Endothelial cell (in vitro differentiated cells): ENCODE data around the gene STN1. TPM values are rescaled to one million over a fixed set of nuclear protein-coding genes. Genes with fewer than 3 reads are reported as not detected.

Experiments
- DNase-seq: peaks from one replicate; pipeline ENCODE4 v3.0.0; 2021; ENCODE audit warnings: low spot score
- H3K27ac Mint-ChIP-seq: one replicate; pipeline ENCODE4 v1.8.0; 2021; ENCODE audit warnings: mixed read lengths, inconsistent platforms; ENCODE audit not compliant: unreplicated experiment
- H3K27me3 Mint-ChIP-seq: one replicate; pipeline ENCODE4 v1.8.0; 2021; ENCODE audit warnings: mild to moderate bottlenecking, moderate library complexity, mixed read lengths, inconsistent platforms; ENCODE audit not compliant: unreplicated experiment
- H3K36me3 Mint-ChIP-seq: one replicate; pipeline ENCODE4 v1.8.0; 2021; ENCODE audit warnings: mild to moderate bottlenecking, low read depth, mixed read lengths, inconsistent platforms; ENCODE audit not compliant: unreplicated experiment
- H3K4me1 Mint-ChIP-seq: one replicate; pipeline ENCODE4 v1.8.0; 2021; ENCODE audit warnings: mild to moderate bottlenecking, mixed read lengths, inconsistent platforms; ENCODE audit not compliant: unreplicated experiment
- H3K4me3 Mint-ChIP-seq: one replicate; pipeline ENCODE4 v1.8.0; 2021; ENCODE audit warnings: mild to moderate bottlenecking, mixed read lengths, inconsistent platforms; ENCODE audit not compliant: unreplicated experiment
- H3K9me3 Mint-ChIP-seq: one replicate; pipeline ENCODE4 v1.8.0; 2021; ENCODE audit warnings: mixed read lengths, inconsistent platforms; ENCODE audit not compliant: unreplicated experiment
- total RNA-seq: library from RNA; stranded (reverse); fragmentation: NEBNext Ultra II Directional; extraction: Animal tissue kit (Norgen Biotek cat#: 25700); gene quantifications from one replicate; pipeline ENCODE4 v1.2.1, GENCODE V29; 2021; ENCODE audit not compliant: unreplicated experiment
- TF ChIP-seq, protein P1 (sequence below): fragments of 200-600 bp; sonication (generic); IDR thresholded peaks from one replicate; pipeline ENCODE4 v1.5.0; 2021; ENCODE audit warnings: antibody characterized with exemption; ENCODE audit not compliant: unreplicated experiment

The STN1 gene
- total RNA-seq, 1 donor from 2014 or later = 11.5 TPM

DNA sequence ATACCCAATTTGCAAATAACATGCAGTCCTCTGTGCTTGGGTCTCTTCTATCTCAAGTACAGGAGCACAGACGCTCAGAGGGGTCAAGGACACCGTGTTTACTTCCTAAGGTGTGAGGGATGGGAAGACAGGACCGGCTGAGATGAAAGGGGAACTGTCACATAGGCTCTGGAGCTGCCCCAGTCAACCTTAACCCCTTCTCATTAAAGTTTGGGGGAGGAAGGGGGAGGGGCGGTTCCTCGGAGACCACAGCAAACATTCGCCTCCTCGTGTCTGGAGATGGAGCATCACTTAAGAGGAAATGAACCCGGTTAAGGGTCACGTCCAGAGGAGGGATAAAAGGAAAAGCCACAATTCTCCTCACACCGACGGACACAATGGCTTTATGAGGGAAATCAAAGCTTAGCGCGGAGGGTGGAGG lies 63.7 kb downstream of the STN1 start:
- Mint-ChIP-seq H3K27me3 (peaks cover 16% of the 10 kb centered on the region), H3K27ac (peak overlapping the region; percentile 81), H3K4me3 (peak overlapping the region; percentile 98), H3K9me3 (no peaks in the 10 kb centered on the region), H3K4me1 (peaks cover 61% of the 10 kb centered on the region), H3K36me3 (peaks cover 14% of the 10 kb centered on the region)
- TF ChIP-seq, protein P1, sequence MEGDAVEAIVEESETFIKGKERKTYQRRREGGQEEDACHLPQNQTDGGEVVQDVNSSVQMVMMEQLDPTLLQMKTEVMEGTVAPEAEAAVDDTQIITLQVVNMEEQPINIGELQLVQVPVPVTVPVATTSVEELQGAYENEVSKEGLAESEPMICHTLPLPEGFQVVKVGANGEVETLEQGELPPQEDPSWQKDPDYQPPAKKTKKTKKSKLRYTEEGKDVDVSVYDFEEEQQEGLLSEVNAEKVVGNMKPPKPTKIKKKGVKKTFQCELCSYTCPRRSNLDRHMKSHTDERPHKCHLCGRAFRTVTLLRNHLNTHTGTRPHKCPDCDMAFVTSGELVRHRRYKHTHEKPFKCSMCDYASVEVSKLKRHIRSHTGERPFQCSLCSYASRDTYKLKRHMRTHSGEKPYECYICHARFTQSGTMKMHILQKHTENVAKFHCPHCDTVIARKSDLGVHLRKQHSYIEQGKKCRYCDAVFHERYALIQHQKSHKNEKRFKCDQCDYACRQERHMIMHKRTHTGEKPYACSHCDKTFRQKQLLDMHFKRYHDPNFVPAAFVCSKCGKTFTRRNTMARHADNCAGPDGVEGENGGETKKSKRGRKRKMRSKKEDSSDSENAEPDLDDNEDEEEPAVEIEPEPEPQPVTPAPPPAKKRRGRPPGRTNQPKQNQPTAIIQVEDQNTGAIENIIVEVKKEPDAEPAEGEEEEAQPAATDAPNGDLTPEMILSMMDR = no peak
- DNase-seq = peak; percentile 33

DNA sequence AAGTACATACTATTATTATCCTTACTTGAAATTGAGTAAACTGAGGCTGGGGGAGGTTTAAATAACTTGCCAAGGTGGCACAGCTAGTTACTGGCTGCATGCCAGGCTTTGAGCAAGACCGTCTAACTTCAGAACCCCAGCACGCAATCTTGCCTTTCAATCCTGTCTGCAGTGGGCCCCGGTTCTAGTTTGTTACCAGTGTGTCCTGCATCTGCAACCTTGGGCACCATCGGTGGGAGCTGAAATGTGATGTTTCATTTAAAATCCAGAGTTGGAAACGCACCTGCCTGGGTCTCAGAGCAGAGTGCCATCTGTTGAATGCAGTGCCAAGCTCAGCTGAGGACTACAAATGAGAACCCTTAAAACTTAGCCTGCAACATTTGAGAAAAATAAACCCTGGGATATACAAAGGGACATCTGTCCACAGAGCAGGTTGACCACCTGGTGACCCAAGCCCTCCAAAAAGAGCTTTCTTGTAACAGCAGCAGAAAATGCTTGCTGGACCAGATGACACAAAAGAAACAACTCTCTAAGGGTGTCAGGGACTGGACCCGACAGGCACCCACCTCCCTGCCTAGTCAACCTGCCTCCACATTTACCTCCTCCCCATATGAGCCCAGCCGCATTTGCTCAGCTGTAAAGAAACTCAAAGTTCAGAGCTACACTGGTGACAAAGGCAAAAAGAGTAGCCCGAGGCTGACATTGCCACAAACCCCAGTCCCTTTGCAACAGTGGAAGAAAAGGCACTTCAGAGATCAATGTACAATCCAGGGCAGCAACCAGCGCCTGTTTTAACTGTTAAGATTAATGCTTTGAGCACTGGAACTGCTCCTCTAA lies 64.3 kb downstream of the STN1 start:
- H3K27me3 Mint-ChIP-seq = peaks cover 16% of the 10 kb centered on the region
- peak overlapping the region; percentile 98 for H3K4me3 Mint-ChIP-seq
- TF ChIP-seq, protein P1 = no peak
- peak overlapping the region; percentile 82 for H3K27ac Mint-ChIP-seq
- H3K4me1 Mint-ChIP-seq = peaks cover 62% of the 10 kb centered on the region
- no peak for DNase-seq
- no peaks in the 10 kb centered on the region for H3K9me3 Mint-ChIP-seq
- peaks cover 14% of the 10 kb centered on the region for H3K36me3 Mint-ChIP-seq

DNA sequence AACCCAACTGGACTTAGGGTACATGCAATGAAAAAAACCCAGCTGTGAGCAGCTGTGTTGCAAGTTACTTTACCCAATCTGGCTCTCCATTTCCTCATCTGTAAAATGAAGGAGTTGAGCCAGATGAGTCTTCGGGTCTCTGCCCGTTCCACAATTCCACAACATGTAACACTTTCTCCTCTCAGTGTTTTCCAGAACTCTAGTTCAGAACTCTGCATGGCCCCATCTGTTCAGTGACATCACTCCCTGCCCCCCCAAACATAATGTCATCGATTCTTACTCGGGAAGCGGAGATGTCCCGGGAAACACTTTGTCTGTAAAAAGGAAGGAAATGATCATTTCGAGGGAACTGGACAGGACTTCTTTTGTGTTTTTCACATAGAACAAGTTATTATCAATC lies 65.1 kb downstream of the STN1 start:
- Mint-ChIP-seq H3K27me3 (peaks cover 16% of the 10 kb centered on the region), H3K27ac (peak overlapping the region; percentile 82), H3K36me3 (peaks cover 14% of the 10 kb centered on the region), H3K9me3 (no peaks in the 10 kb centered on the region), H3K4me3 (peak overlapping the region; percentile 98), H3K4me1 (peaks cover 65% of the 10 kb centered on the region)
- DNase-seq = no peak
- TF ChIP-seq, protein P1 = no peak

DNA sequence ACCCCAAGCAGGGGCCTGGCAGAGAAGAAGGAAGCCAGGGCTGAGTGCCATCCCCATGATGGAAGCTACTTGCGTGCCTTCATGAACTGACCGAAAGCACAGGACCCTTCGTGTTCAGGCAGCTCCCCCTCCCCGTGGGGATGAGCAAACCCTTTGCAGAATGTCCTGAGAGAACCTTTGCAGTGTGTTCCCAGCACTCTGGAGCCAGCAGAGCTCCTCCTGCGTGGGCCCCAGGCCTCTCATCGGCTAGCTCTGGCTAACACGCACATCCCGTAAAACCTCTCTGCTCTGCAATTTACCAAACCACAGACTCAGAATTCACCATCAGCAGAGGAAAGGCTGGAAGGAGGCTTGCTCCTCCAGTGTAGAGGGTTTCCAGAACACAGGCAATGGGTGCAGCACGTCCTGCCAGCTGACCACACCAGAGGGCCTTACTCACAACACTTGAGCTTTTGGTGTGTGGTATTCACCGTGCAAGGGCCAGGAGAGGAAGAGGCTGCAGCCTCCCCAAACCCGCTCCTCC lies 65.7 kb downstream of the STN1 start:
- no peak for DNase-seq
- H3K4me1 Mint-ChIP-seq = peaks cover 65% of the 10 kb centered on the region
- peak overlapping the region; percentile 98 for H3K4me3 Mint-ChIP-seq

More for the DNA sequence above, 65.7 kb downstream of the STN1 start:
- H3K27me3 Mint-ChIP-seq = peaks cover 16% of the 10 kb centered on the region
- H3K9me3 Mint-ChIP-seq = no peaks in the 10 kb centered on the region
- H3K27ac Mint-ChIP-seq = no peak overlapping the region
- TF ChIP-seq, protein P1 = no peak
- H3K36me3 Mint-ChIP-seq = peaks cover 14% of the 10 kb centered on the region
